H1 (cell line): ENCODE measurements around the gene SLC1A2. TPM values are rescaled to one million over a fixed set of nuclear protein-coding genes. Genes with fewer than 3 reads are reported as not detected.

Experiments used
- CTCF ChIA-PET: fragments of 300-600 bp; sonication (Branson Sonifier 250); formaldehyde crosslinking; loops from one replicate; lab custom pipeline; 2021; ENCODE audit not compliant: partially characterized antibody; lab: Charles Lee
- POLR2A ChIA-PET: fragments of 300-600 bp; sonication (Branson Sonifier 250); formaldehyde crosslinking; loops from one replicate; lab custom pipeline; 2021; ENCODE audit warnings: inconsistent platforms; ENCODE audit not compliant: partially characterized antibody; lab: Charles Lee
- DNase-seq, 2 experiments: peaks; one replicate each; pipeline versions ENCODE4 v3.0.0 to v3.0.0-alpha.2; 2010 to 2022; ENCODE audit warnings: low spot score in 2 of 2, low read depth in 1 of 2, mixed read lengths in 1 of 2
- FAIRE-seq: peaks from 2 replicates; lab custom pipeline; 2011; peaks lifted over from hg19 to GRCh38; lab: Jason Lieb, UNC
- H2AFZ ChIP-seq: 2 replicates; pipeline ENCODE4 v1.8.1; 2012; ENCODE audit warnings: low read length, inconsistent platforms
- H2AK5ac ChIP-seq: 2 replicates; pipeline ENCODE4 v1.6.1; 2013; ENCODE audit warnings: low read depth, low read length
- H2BK120ac ChIP-seq: replicated peaks from 2 replicates; pipeline ENCODE3; 2013; ENCODE audit warnings: low read depth, low read length, inconsistent platforms
- H2BK12ac ChIP-seq: 2 replicates; pipeline ENCODE4 v1.6.1; 2013; ENCODE audit warnings: low read depth, low read length
- H2BK15ac ChIP-seq: 2 replicates; pipeline ENCODE4 v1.6.1; 2013; ENCODE audit warnings: low read length
- H2BK20ac ChIP-seq: 2 replicates; pipeline ENCODE4 v1.6.1; 2013; ENCODE audit warnings: low read length
- H2BK5ac ChIP-seq: 2 replicates; pipeline ENCODE4 v1.6.1; 2013; ENCODE audit warnings: low read depth, low read length
- H3K14ac ChIP-seq: 2 replicates; pipeline ENCODE4 v1.6.1; 2013; ENCODE audit warnings: inconsistent platforms; ENCODE audit not compliant: insufficient read length
- H3K18ac ChIP-seq: 2 replicates; pipeline ENCODE4 v1.6.1; 2013; ENCODE audit warnings: low read length; ENCODE audit errors: extremely low read depth
- H3K23ac ChIP-seq: 2 replicates; pipeline ENCODE4 v1.6.1; 2013; ENCODE audit warnings: inconsistent platforms; ENCODE audit not compliant: insufficient read length
- H3K23me2 ChIP-seq: 2 replicates; pipeline ENCODE4 v1.6.1; 2013; ENCODE audit warnings: low read depth, low read length
- H3K27ac ChIP-seq: 2 replicates; pipeline ENCODE4 v1.6.1; 2011; ENCODE audit warnings: low read depth, low read length, inconsistent platforms
- H3K27me3 ChIP-seq, 4 experiments: replicated peaks in 1 of 4; 1 replicate in 1 of 4; 2 replicates in 3 of 4; pipeline versions ENCODE4 v1.6.1 to v1.8.1; 2011 to 2013; ENCODE audit warnings: low read length in 3 of 4, mild to moderate bottlenecking in 3 of 4, inconsistent platforms in 2 of 4, mixed read lengths in 2 of 4, moderate library complexity in 1 of 4; ENCODE audit not compliant: control insufficient read depth in 3 of 4, insufficient read depth in 3 of 4; ENCODE audit errors: extremely low read depth in 1 of 4
- H3K36me3 ChIP-seq, 4 experiments: 2 replicates each; pipeline versions ENCODE4 v1.6.1 to v1.8.1; 2011 to 2013; ENCODE audit warnings: mild to moderate bottlenecking in 4 of 4, low read length in 3 of 4, moderate library complexity in 2 of 4, control low read depth in 1 of 4, inconsistent platforms in 1 of 4; ENCODE audit not compliant: insufficient read depth in 4 of 4, control insufficient read depth in 2 of 4
- H3K4ac ChIP-seq: replicated peaks from 2 replicates; pipeline ENCODE3; 2013; ENCODE audit warnings: low read length, low read depth, mixed read lengths, inconsistent platforms; ENCODE audit not compliant: insufficient read length
- H3K4me1 ChIP-seq, 4 experiments: replicated peaks in 1 of 4; 1 replicate in 1 of 4; 2 replicates in 3 of 4; pipeline versions ENCODE4 v1.6.1 to v1.8.1; 2011 to 2013; ENCODE audit warnings: low read length in 3 of 4, inconsistent platforms in 2 of 4, mixed read lengths in 1 of 4; ENCODE audit not compliant: insufficient read depth in 4 of 4, control insufficient read depth in 3 of 4
- H3K4me2 ChIP-seq, 2 experiments: 2 replicates each; pipeline versions ENCODE4 v1.6.1 to v1.8.1; 2011 to 2013; ENCODE audit warnings: low read depth in 2 of 2, low read length in 2 of 2, control low read depth in 1 of 2, inconsistent platforms in 1 of 2, mild to moderate bottlenecking in 1 of 2; ENCODE audit not compliant: insufficient read depth in 1 of 2
- H3K4me3 ChIP-seq, 4 experiments: fragments of 200-600, 300-600 bp in 1 of 4; sonication (generic), shearing (Covaris generic), sonication (Bioruptor Twin) in 1 of 4; 2 replicates each; pipeline versions ENCODE4 v1.5.1 to v1.8.1; 2011 to 2016; ENCODE audit warnings: low read length in 4 of 4, low read depth in 3 of 4, control low read depth in 2 of 4, inconsistent platforms in 2 of 4, mild to moderate bottlenecking in 2 of 4, mixed read lengths in 1 of 4, moderate library complexity in 1 of 4; ENCODE audit not compliant: insufficient read depth in 2 of 4; ENCODE audit errors: extremely low read depth in 1 of 4
- H3K56ac ChIP-seq: replicated peaks from 2 replicates; pipeline ENCODE3; 2013; ENCODE audit warnings: low read depth, mild to moderate bottlenecking, mixed read lengths, low read length, inconsistent platforms; ENCODE audit not compliant: insufficient read length
- H3K79me1 ChIP-seq: 2 replicates; pipeline ENCODE4 v1.6.1; 2013; ENCODE audit warnings: low read depth, low read length, control low read depth
- H3K79me2 ChIP-seq, 2 experiments: 2 replicates each; pipeline versions ENCODE4 v1.6.1 to v1.8.1; 2012 to 2013; ENCODE audit warnings: low read length in 2 of 2, mild to moderate bottlenecking in 2 of 2, inconsistent platforms in 1 of 2; ENCODE audit not compliant: insufficient read depth in 2 of 2, control insufficient read depth in 1 of 2
- H3K9ac ChIP-seq, 4 experiments: replicated peaks in 1 of 4; 1 replicate in 1 of 4; 2 replicates in 3 of 4; pipeline versions ENCODE4 v1.6.1 to v1.8.1; 2011 to 2013; ENCODE audit warnings: low read depth in 3 of 4, low read length in 3 of 4, control low read depth in 2 of 4, mild to moderate bottlenecking in 2 of 4, moderate library complexity in 2 of 4, inconsistent platforms in 1 of 4; ENCODE audit errors: extremely low read depth in 1 of 4
- H3K9me3 ChIP-seq, 2 experiments: 2 replicates each; pipeline versions ENCODE4 v1.6.1 to v1.8.1; 2012 to 2013; ENCODE audit warnings: mild to moderate bottlenecking in 2 of 2, moderate library complexity in 2 of 2, control low read depth in 1 of 2, inconsistent platforms in 1 of 2, low read depth in 1 of 2, low read length in 1 of 2, mixed read lengths in 1 of 2; ENCODE audit not compliant: insufficient read depth in 2 of 2
- H4K20me1 ChIP-seq, 2 experiments: replicated peaks in 1 of 2; 2 replicates each; pipeline versions ENCODE3 to v1.8.1; 2011 to 2013; ENCODE audit warnings: inconsistent platforms in 2 of 2, low read length in 2 of 2, mild to moderate bottlenecking in 1 of 2; ENCODE audit not compliant: insufficient read depth in 2 of 2, control insufficient read depth in 1 of 2
- H4K5ac ChIP-seq: 2 replicates; pipeline ENCODE4 v1.6.1; 2013; ENCODE audit warnings: low read length, low read depth, mixed read lengths, inconsistent platforms; ENCODE audit not compliant: insufficient read length
- H4K8ac ChIP-seq: 2 replicates; pipeline ENCODE4 v1.8.0; 2013; ENCODE audit warnings: mild to moderate bottlenecking, moderate library complexity, low read length, inconsistent platforms; ENCODE audit not compliant: insufficient read depth; ENCODE audit errors: extremely low read depth
- H4K91ac ChIP-seq: replicated peaks from 2 replicates; pipeline ENCODE3; 2013; ENCODE audit warnings: low read length, mixed read lengths, inconsistent platforms; ENCODE audit not compliant: insufficient read length
- ASH2L ChIP-seq: fragments of 200-600, 300-600 bp; sonication (generic); IDR thresholded peaks from one replicate; pipeline ENCODE4 v1.7.1; 2017; ENCODE audit warnings: low read length
- BCL11A ChIP-seq, 2 experiments: IDR thresholded peaks; one replicate each; pipeline ENCODE4 v1.6.1; 2011; ENCODE audit warnings: low read depth in 2 of 2, low read length in 2 of 2, mild to moderate bottlenecking in 2 of 2
- CBX8 ChIP-seq: fragments of 300-800, 300-1000 bp; sonication (generic); IDR thresholded peaks from 2 replicates; pipeline ENCODE4 v1.7.1; 2016; ENCODE audit warnings: low read depth, low read length, borderline replicate concordance
- CREB1 ChIP-seq: IDR thresholded peaks from 2 replicates; pipeline ENCODE4 v1.6.1; 2012; ENCODE audit warnings: inconsistent platforms
- EGR1 ChIP-seq: IDR thresholded peaks from 2 replicates; pipeline ENCODE4 v1.6.1; 2011; ENCODE audit warnings: low read depth, low read length, borderline replicate concordance
- HDAC6 ChIP-seq: IDR thresholded peaks from one replicate; pipeline ENCODE4 v1.7.1; 2012; ENCODE audit warnings: low read depth, mild to moderate bottlenecking, inconsistent platforms, low read length, moderate library complexity
- JUND ChIP-seq: IDR thresholded peaks from 2 replicates; pipeline ENCODE4 v1.6.1; 2011; ENCODE audit warnings: mild to moderate bottlenecking, improper control_type of control experiment, low read length
- NRF1 ChIP-seq: IDR thresholded peaks from 2 replicates; pipeline ENCODE4 v1.6.1; 2011; ENCODE audit warnings: mild to moderate bottlenecking, low read depth, low read length, improper control_type of control experiment
- POLR2A ChIP-seq, 2 experiments: IDR thresholded peaks; 1 replicate in 1 of 2; 2 replicates in 1 of 2; pipeline ENCODE4 v1.6.1; 2011; ENCODE audit warnings: low read depth in 2 of 2, low read length in 2 of 2, mild to moderate bottlenecking in 2 of 2; ENCODE audit errors: control extremely low read depth in 1 of 2
- POU5F1 ChIP-seq: IDR thresholded peaks from 2 replicates; pipeline ENCODE4 v1.6.1; 2011; ENCODE audit warnings: low read depth, mild to moderate bottlenecking, low read length, moderate library complexity
- SP4 ChIP-seq: IDR thresholded peaks from 2 replicates; pipeline ENCODE4 v1.6.1; 2012; ENCODE audit warnings: low read length, inconsistent platforms
- SUZ12 ChIP-seq: fragments of 200-600 bp; sonication (generic); IDR thresholded peaks from 2 replicates; pipeline ENCODE4 v1.6.1; 2012; ENCODE audit warnings: mild to moderate bottlenecking, inconsistent platforms, low read length, moderate library complexity, mixed read lengths
- TCF12 ChIP-seq: IDR thresholded peaks from 2 replicates; pipeline ENCODE4 v1.6.1; 2011; ENCODE audit warnings: low read depth, mild to moderate bottlenecking, low read length
- TEAD4 ChIP-seq: IDR thresholded peaks from 2 replicates; pipeline ENCODE4 v1.6.1; 2012; ENCODE audit warnings: low read depth, low read length, inconsistent platforms, mixed read lengths
- WGBS, 2 experiments: shearing (Covaris generic) in 1 of 2; methylation state at CpG; one replicate each; pipeline versions ENCODE4 v1.1.6 to v1.1.7; 2013 to 2015; ENCODE audit warnings: low lambda C conversion rate in 2 of 2, mixed read lengths in 2 of 2, inconsistent platforms in 1 of 2, low coverage in 1 of 2, missing lambda C conversion rate in 1 of 2; ENCODE audit not compliant: insufficient replicate concordance in 2 of 2, insufficient coverage in 1 of 2, insufficient read length in 1 of 2; ENCODE audit errors: extremely low coverage in 1 of 2, missing lambda C conversion rate in 1 of 2; 5-methylcytosine and 5-hydroxymethylcytosine counted together
- polyA plus RNA-seq, 7 experiments: library from polyadenylated mRNA; depleted of rRNA in 3 of 7; stranded (reverse) in 5 of 7; unstranded in 2 of 7; fragments of >200 nt in 5 of 7; fragments of 200-250 nt in 2 of 7; gene quantifications; 1 replicate in 5 of 7; 2 replicates in 1 of 7; 4 replicates in 1 of 7; pipeline versions ENCODE4 v1.2.1 to v1.2.3, GENCODE V29; 2011 to 2013; ENCODE audit warnings: missing spikeins in 2 of 7, mixed read lengths in 2 of 7
- total RNA-seq: library from RNA; stranded (reverse); fragmentation: NEBNext Ultra II Directional; extraction: Animal tissue kit (Norgen Biotek cat#: 25700); gene quantifications from 2 replicates; pipeline ENCODE4 v1.2.1, GENCODE V29; 2021
- TF ChIP-seq, protein P1 (sequence below): IDR thresholded peaks from 2 replicates; pipeline ENCODE4 v1.6.1; 2011; ENCODE audit warnings: low read depth, mild to moderate bottlenecking, low read length; ENCODE audit not compliant: insufficient read depth
- TF ChIP-seq, protein P2 (sequence below): IDR thresholded peaks from 2 replicates; pipeline ENCODE4 v1.6.1; 2012; ENCODE audit warnings: inconsistent platforms

The SLC1A2 gene
- total and polyA plus RNA-seq, 2 of the 8 experiments (the other 6 are each of a cell fraction or from before 2014, with no cell fraction given), result 0.57 to 1.2 TPM

DNA sequence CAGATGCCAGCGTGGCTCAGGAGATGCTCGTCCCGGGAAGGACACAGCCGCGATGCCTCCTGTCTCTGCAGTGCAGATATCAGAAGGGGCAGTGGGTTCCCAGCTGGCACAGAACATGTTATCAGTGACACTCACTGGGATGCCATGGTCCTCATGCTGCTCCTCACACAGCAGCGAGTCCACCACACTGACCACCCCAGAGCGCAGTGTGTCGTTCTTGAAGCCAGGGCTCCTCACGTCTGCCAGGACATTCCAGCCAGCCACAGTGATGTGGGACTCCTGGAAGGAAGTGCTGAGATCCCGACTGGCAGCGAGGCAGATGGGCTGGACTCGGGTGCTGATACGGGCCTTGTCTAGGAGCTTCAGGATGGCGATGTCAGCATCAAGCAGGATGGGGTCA, 13.1 kb upstream of the SLC1A2 start:
- H3K9me3 ChIP-seq, result no peaks in the 10 kb centered on the region
- H3K4ac ChIP-seq, result no peak overlapping the region
- H3K27me3 ChIP-seq, result no peaks in the 10 kb centered on the region
- no peak overlapping the region for H4K91ac ChIP-seq
- ChIA-PET POLR2A (no interaction called here), CTCF (interaction anchor here (0.6 to 1.8 kb wide), 3 partner anchors 20 to 1072 kb away, joined by 3 to 7 read pairs (median 3); no protein-coding TSS in a partner anchor)
- H3K4me2 ChIP-seq, result no peak overlapping the region
- H3K23ac ChIP-seq, result no peak overlapping the region
- no peaks in the 10 kb centered on the region for H4K20me1 ChIP-seq
- H3K4me3 ChIP-seq, result no peak overlapping the region
- no peak overlapping the region for H2BK5ac ChIP-seq
- H2BK120ac ChIP-seq, result no peak overlapping the region
- no peak overlapping the region for H2AFZ ChIP-seq
- H4K5ac ChIP-seq, result no peak overlapping the region
- no peak overlapping the region for H2BK15ac ChIP-seq
- peaks cover 3% of the 10 kb centered on the region; the same call in 1 of the 2 replicates for H3K23me2 ChIP-seq
- no peaks in the 10 kb centered on the region for H3K79me1 ChIP-seq
- peaks cover 0 to 3% (median 0%) of the 10 kb centered on the region in 4 experiments; a peak in 3 of 8 replicates for H3K36me3 ChIP-seq
- FAIRE-seq (no peak), DNase-seq (no peak)
- H2AK5ac ChIP-seq, result no peak overlapping the region
- no peak overlapping the region for H3K27ac ChIP-seq
- no peak overlapping the region for H3K18ac ChIP-seq
- no peak overlapping the region for H2BK12ac ChIP-seq
- H4K8ac ChIP-seq, result no peak overlapping the region
- H3K79me2 ChIP-seq, result no peaks in the 10 kb centered on the region
- no peak overlapping the region for H2BK20ac ChIP-seq
- H3K4me1 ChIP-seq, result no peaks in the 10 kb centered on the region
- no peak overlapping the region for H3K9ac ChIP-seq
- no peak overlapping the region for H3K56ac ChIP-seq
- WGBS, 2 experiments, result 94% methylated on average over 14 of the region's 14 CpGs; no CpG with 5 or more reads in 1 of the 2 experiments
- H3K14ac ChIP-seq, result no peak overlapping the region
- TF ChIP-seq, protein P1, sequence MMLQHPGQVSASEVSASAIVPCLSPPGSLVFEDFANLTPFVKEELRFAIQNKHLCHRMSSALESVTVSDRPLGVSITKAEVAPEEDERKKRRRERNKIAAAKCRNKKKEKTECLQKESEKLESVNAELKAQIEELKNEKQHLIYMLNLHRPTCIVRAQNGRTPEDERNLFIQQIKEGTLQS, result no peak
- TF ChIP-seq POU5F1 (no peak), NRF1 (no peak), TCF12 (no peak), EGR1 (no peak), TEAD4 (no peak), JUND (no peak), BCL11A (IDR thresholded peaks at IDR 0.05; ENCODE audit: low read depth in 2 of 2, low read length in 2 of 2) (no peak), CREB1 (no peak), SUZ12 (no peak), SP4 (no peak), POLR2A (IDR thresholded peaks at IDR 0.05; ENCODE audit: control extremely low read depth in 1 of 2, low read depth in 2 of 2, low read length in 2 of 2) (no peak), CBX8 (no peak), HDAC6 (no peak), ASH2L (no peak)
- TF ChIP-seq, protein P2, sequence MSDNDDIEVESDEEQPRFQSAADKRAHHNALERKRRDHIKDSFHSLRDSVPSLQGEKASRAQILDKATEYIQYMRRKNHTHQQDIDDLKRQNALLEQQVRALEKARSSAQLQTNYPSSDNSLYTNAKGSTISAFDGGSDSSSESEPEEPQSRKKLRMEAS, result no peak
